Measurements from ENCODE around the gene ATP1B4. TPM values are rescaled to one million over a fixed set of nuclear protein-coding genes. Genes with fewer than 3 reads are reported as not detected.

ATP1B4 gene
- total RNA-seq, 1 donor = not detected

- H3K4me3 ChIP-seq (ENCODE audit: insufficient read depth, low read length) = no peak overlapping the region
- H3K36me3 ChIP-seq (ENCODE audit: insufficient read depth, low read length) = no peaks in the 10 kb centered on the region
- H3K4me1 ChIP-seq (ENCODE audit: insufficient read depth, low read length) = peaks cover 3% of the 10 kb centered on the region
- H2AFZ ChIP-seq (ENCODE audit: low read length) = peak overlapping the region; percentile 61
- H3K79me2 ChIP-seq (ENCODE audit: insufficient read depth, low read length) = no peaks in the 10 kb centered on the region
- DNase-seq (ENCODE audit: insufficient read length, low spot score, missing footprints) = no peak
- H3K9me3 ChIP-seq (ENCODE audit: low read depth, low read length) = no peaks in the 10 kb centered on the region
- H3K27me3 ChIP-seq (ENCODE audit: insufficient read depth, low read length) = peaks cover 3% of the 10 kb centered on the region
- no peak for TF ChIP-seq CTCF (IDR thresholded peaks at IDR 0.05; ENCODE audit: extremely low read depth, low read depth, low read length)
- H3K27ac ChIP-seq (ENCODE audit: low read depth, low read length) = no peak overlapping the region
- peak overlapping the region; percentile 11 for H3K4me2 ChIP-seq (ENCODE audit: insufficient read depth, low read length)
- H4K20me1 ChIP-seq (ENCODE audit: insufficient read depth, low read length) = no peaks in the 10 kb centered on the region
Observed at GRCh38 chrX:120372667-120373370, 10.9 kb downstream of the ATP1B4 start.

GRCh38 chrX:120377179-120377578, 15.3 kb downstream of the ATP1B4 start:
- no peak for DNase-seq (ENCODE audit: insufficient read length, low spot score, missing footprints)
- Histone ChIP-seq H3K27ac (ENCODE audit: low read depth, low read length) (no peak overlapping the region), H3K4me2 (ENCODE audit: insufficient read depth, low read length) (no peak overlapping the region), H3K79me2 (ENCODE audit: insufficient read depth, low read length) (no peaks in the 10 kb centered on the region), H2AFZ (ENCODE audit: low read length) (no peak overlapping the region), H3K36me3 (ENCODE audit: insufficient read depth, low read length) (no peaks in the 10 kb centered on the region), H4K20me1 (ENCODE audit: insufficient read depth, low read length) (no peaks in the 10 kb centered on the region), H3K4me1 (ENCODE audit: insufficient read depth, low read length) (peaks cover 3% of the 10 kb centered on the region), H3K4me3 (ENCODE audit: insufficient read depth, low read length) (no peak overlapping the region), H3K9me3 (ENCODE audit: low read depth, low read length) (peaks cover 3% of the 10 kb centered on the region), H3K27me3 (ENCODE audit: insufficient read depth, low read length) (no peaks in the 10 kb centered on the region)
- no peak for TF ChIP-seq CTCF (IDR thresholded peaks at IDR 0.05; ENCODE audit: extremely low read depth, low read depth, low read length)

GRCh38 chrX:120377715-120378114, 15.8 kb downstream of the ATP1B4 start:
- Histone ChIP-seq H3K36me3 (ENCODE audit: insufficient read depth, low read length) (no peaks in the 10 kb centered on the region), H3K79me2 (ENCODE audit: insufficient read depth, low read length) (no peaks in the 10 kb centered on the region), H3K9me3 (ENCODE audit: low read depth, low read length) (peaks cover 3% of the 10 kb centered on the region), H3K4me2 (ENCODE audit: insufficient read depth, low read length) (no peak overlapping the region), H2AFZ (ENCODE audit: low read length) (no peak overlapping the region), H3K27me3 (ENCODE audit: insufficient read depth, low read length) (no peaks in the 10 kb centered on the region), H3K27ac (ENCODE audit: low read depth, low read length) (no peak overlapping the region), H4K20me1 (ENCODE audit: insufficient read depth, low read length) (no peaks in the 10 kb centered on the region), H3K4me3 (ENCODE audit: insufficient read depth, low read length) (no peak overlapping the region), H3K4me1 (ENCODE audit: insufficient read depth, low read length) (peaks cover 1% of the 10 kb centered on the region)
- no peak for DNase-seq (ENCODE audit: insufficient read length, low spot score, missing footprints)
- TF ChIP-seq CTCF (IDR thresholded peaks at IDR 0.05; ENCODE audit: extremely low read depth, low read depth, low read length) = no peak

GRCh38 chrX:120378570-120378969, 16.7 kb downstream of the ATP1B4 start:
- no peaks in the 10 kb centered on the region for H3K79me2 ChIP-seq (ENCODE audit: insufficient read depth, low read length)
- no peaks in the 10 kb centered on the region for H3K4me1 ChIP-seq (ENCODE audit: insufficient read depth, low read length)
- no peak for TF ChIP-seq CTCF (IDR thresholded peaks at IDR 0.05; ENCODE audit: extremely low read depth, low read depth, low read length)
- H3K4me2 ChIP-seq (ENCODE audit: insufficient read depth, low read length) = no peak overlapping the region
- H3K27me3 ChIP-seq (ENCODE audit: insufficient read depth, low read length) = no peaks in the 10 kb centered on the region
- DNase-seq (ENCODE audit: insufficient read length, low spot score, missing footprints) = no peak
- no peak overlapping the region for H2AFZ ChIP-seq (ENCODE audit: low read length)
- H3K27ac ChIP-seq (ENCODE audit: low read depth, low read length) = no peak overlapping the region
- H3K4me3 ChIP-seq (ENCODE audit: insufficient read depth, low read length) = no peak overlapping the region
- H4K20me1 ChIP-seq (ENCODE audit: insufficient read depth, low read length) = no peaks in the 10 kb centered on the region
- H3K9me3 ChIP-seq (ENCODE audit: low read depth, low read length) = peaks cover 3% of the 10 kb centered on the region
- H3K36me3 ChIP-seq (ENCODE audit: insufficient read depth, low read length) = no peaks in the 10 kb centered on the region

Data from osteoblast (primary cell).